HEK293 (cell line): ENCODE measurements around the gene CPNE2.

Experiments
- CTCF ChIP-seq: fragments of 450-650 bp; formaldehyde crosslinking; IDR thresholded peaks from 2 replicates; pipeline ENCODE4 v1.5.1; 2016; ENCODE audit warnings: missing biosample characterization, missing genetic modification characterization
- INSM2 ChIP-seq: fragments of 450-650 bp; formaldehyde crosslinking; IDR thresholded peaks from 2 replicates; pipeline ENCODE4 v1.5.1; 2016; ENCODE audit warnings: missing biosample characterization, missing genetic modification characterization
- KLF8 ChIP-seq: fragments of 450-650 bp; formaldehyde crosslinking; IDR thresholded peaks from 2 replicates; pipeline ENCODE4 v1.5.1; 2016; ENCODE audit warnings: missing biosample characterization, missing genetic modification characterization
- REST ChIP-seq: fragments of 450-650 bp; formaldehyde crosslinking; IDR thresholded peaks from 2 replicates; pipeline ENCODE4 v1.5.1; 2016; ENCODE audit warnings: missing biosample characterization, missing genetic modification characterization
- TSHZ1 ChIP-seq: fragments of 450-650 bp; formaldehyde crosslinking; IDR thresholded peaks from 2 replicates; pipeline ENCODE4 v1.5.1; 2016; ENCODE audit warnings: missing biosample characterization, missing genetic modification characterization, borderline replicate concordance
- ZBTB10 ChIP-seq: fragments of 450-650 bp; formaldehyde crosslinking; IDR thresholded peaks from 2 replicates; pipeline ENCODE4 v1.5.1; 2016; ENCODE audit warnings: missing biosample characterization, missing genetic modification characterization
- ZBTB7A ChIP-seq: fragments of 450-650 bp; formaldehyde crosslinking; IDR thresholded peaks from 2 replicates; pipeline ENCODE4 v1.5.1; 2016; ENCODE audit warnings: low read depth, missing biosample characterization, missing genetic modification characterization
- ZNF302 ChIP-seq: fragments of 450-650 bp; formaldehyde crosslinking; IDR thresholded peaks from 2 replicates; pipeline ENCODE4 v1.5.1; 2016; ENCODE audit warnings: missing biosample characterization, missing genetic modification characterization, low read depth
- ZNF660 ChIP-seq: fragments of 450-650 bp; IDR thresholded peaks from 2 replicates; pipeline ENCODE4 v1.5.1; 2018; ENCODE audit warnings: missing biosample characterization, mild to moderate bottlenecking, missing genetic modification characterization
- ZNF747 ChIP-seq: fragments of 450-650 bp; formaldehyde crosslinking; IDR thresholded peaks from 2 replicates; pipeline ENCODE4 v1.5.1; 2016; ENCODE audit warnings: missing biosample characterization, missing genetic modification characterization

GRCh38 chr16:57155702-57156350, 63.4 kb downstream of the CPNE2 start:
- no peak for TF ChIP-seq TSHZ1 (tag by site-specific recombination)
- TF ChIP-seq CTCF (tag by site-specific recombination) = no peak
- TF ChIP-seq ZNF747 (tag by site-specific recombination) = no peak
- TF ChIP-seq ZBTB10 (tag by site-specific recombination) = no peak
- TF ChIP-seq ZNF660 (tag by site-specific recombination) = no peak
- no peak for TF ChIP-seq KLF8 (tag by site-specific recombination)
- TF ChIP-seq REST (tag by site-specific recombination) = no peak
- no peak for TF ChIP-seq ZBTB7A (tag by site-specific recombination)
- no peak for TF ChIP-seq ZNF302 (tag by site-specific recombination)
- TF ChIP-seq INSM2 = no peak
